ENCODE data around the gene PPP2R1B. TPM values are rescaled to one million over a fixed set of nuclear protein-coding genes. Genes with fewer than 3 reads are reported as not detected.
A peak's percentile ranks its signal among the peaks of the same experiment; 100 is the strongest.

Gene PPP2R1B
- total RNA-seq, 2 experiments from 2014 or later: 34.5 to 39.2 TPM

GRCh38 chr11:111777094-111778046 lies 11.2 kb upstream of the PPP2R1B start:
- DNase-seq: peak in 5 of 14 experiments; percentile 19 to 80 (median 70)
- TF ChIP-seq CTCF (IDR thresholded peaks at IDR 0.05): peak; percentile 81
- Histone ChIP-seq H3K4me1 (ENCODE audit: insufficient read depth, low read length) (no peaks in the 10 kb centered on the region), H3K4me3 (ENCODE audit: low read length) (no peak overlapping the region), H3K27ac (ENCODE audit: low read depth in 1 of 2, low read length in 2 of 2) (no peak overlapping the region), H3K9me3 (ENCODE audit: control insufficient read depth in 1 of 2, insufficient read depth in 1 of 2, low read length in 2 of 2) (no peaks in the 10 kb centered on the region), H3K27me3 (ENCODE audit: control insufficient read depth in 1 of 2, insufficient read depth in 2 of 2, low read length in 2 of 2) (no peaks in the 10 kb centered on the region), H3K36me3 (ENCODE audit: insufficient read depth, low read length) (no peaks in the 10 kb centered on the region)
- ATAC-seq (ENCODE audit: poor library complexity): peak; percentile 93
- no peaks in the 10 kb centered on the region for H3K36me3 Mint-ChIP-seq (ENCODE audit: low read depth)
- ChIA-PET POLR2A (interaction anchor here (0.5 to 1.2 kb wide), 4 partner anchors 10 to 189 kb away, joined by 3 read pairs; partner anchors contain the start of gene PPP2R1B), CTCF (interaction anchor here (0.7 to 3.0 kb wide), 14 partner anchors 10 to 216 kb away, joined by 3 to 32 read pairs (median 4); partner anchors contain the start of genes PPP2R1B and SIK2)
- H3K4me1 Mint-ChIP-seq (ENCODE audit: low read depth): no peaks in the 10 kb centered on the region
- intact Hi-C loops (cut with DNase I, micrococcal nuclease): loop anchor here (1.0 to 5.0 kb wide), 4 partner anchors 65 to 212 kb away; partner anchors contain the start of gene SIK2 (in 1 of the 2)
- no peaks in the 10 kb centered on the region for H3K27me3 Mint-ChIP-seq
- no peak overlapping the region for H3K27ac Mint-ChIP-seq
- no peak overlapping the region for H3K4me3 Mint-ChIP-seq
- H3K9me3 Mint-ChIP-seq: no peaks in the 10 kb centered on the region

GRCh38 chr11:111776398-111777093 lies 10.4 kb upstream of the PPP2R1B start:
- ChIA-PET CTCF (interaction anchor here (1.7 to 3.0 kb wide), 6 partner anchors 9 to 190 kb away, joined by 3 to 32 read pairs (median 7); partner anchors contain the start of genes PPP2R1B and SIK2), POLR2A (interaction anchor here (0.5 to 1.2 kb wide), 3 partner anchors 11 to 188 kb away, joined by 3 read pairs; partner anchors contain the start of gene PPP2R1B)
- intact Hi-C loops (cut with DNase I, micrococcal nuclease): loop anchor here (1.0 to 5.0 kb wide), 4 partner anchors 66 to 211 kb away; partner anchors contain the start of gene SIK2 (in 1 of the 2)
- no peaks in the 10 kb centered on the region for H3K27me3 Mint-ChIP-seq
- DNase-seq: no peak
- no peak for ATAC-seq (ENCODE audit: poor library complexity)
- H3K4me3 ChIP-seq (ENCODE audit: low read length): no peak overlapping the region
- no peak for TF ChIP-seq CTCF (IDR thresholded peaks at IDR 0.05)
- no peak overlapping the region for H3K27ac Mint-ChIP-seq
- H3K36me3 ChIP-seq (ENCODE audit: insufficient read depth, low read length): no peaks in the 10 kb centered on the region
- H3K27ac ChIP-seq (ENCODE audit: low read depth in 1 of 2, low read length in 2 of 2): no peak overlapping the region
- no peaks in the 10 kb centered on the region for H3K9me3 Mint-ChIP-seq
- no peaks in the 10 kb centered on the region for H3K27me3 ChIP-seq (ENCODE audit: control insufficient read depth in 1 of 2, insufficient read depth in 2 of 2, low read length in 2 of 2)
- H3K9me3 ChIP-seq (ENCODE audit: control insufficient read depth in 1 of 2, insufficient read depth in 1 of 2, low read length in 2 of 2): no peaks in the 10 kb centered on the region
- no peaks in the 10 kb centered on the region for H3K36me3 Mint-ChIP-seq (ENCODE audit: low read depth)
- no peaks in the 10 kb centered on the region for H3K4me1 ChIP-seq (ENCODE audit: insufficient read depth, low read length)
- no peaks in the 10 kb centered on the region for H3K4me1 Mint-ChIP-seq (ENCODE audit: low read depth)
- H3K4me3 Mint-ChIP-seq: no peak overlapping the region

Measured in CD4-positive, alpha-beta T cell (primary cell).